T-helper 17 cell (primary cell): ENCODE data around the gene PSMC6. TPM values are rescaled to one million over a fixed set of nuclear protein-coding genes. Genes with fewer than 3 reads are reported as not detected.

ENCODE experiments used
- ATAC-seq: fragments of 150-1000 bp; cut with Tn5 transposase; 2 replicates; pipeline ENCODE4 v1.10.0; 2021; ENCODE audit warnings: mild to moderate bottlenecking, moderate library complexity
- DNase-seq, 3 donors: peaks; one replicate each; pipeline versions ENCODE4 v3.0.0 to v3.0.0-alpha.2; 2020 to 2021
- H3K9me3 ChIP-seq: one replicate; pipeline ENCODE4 v1.7.0; 2013; ENCODE audit warnings: low read length, mild to moderate bottlenecking; ENCODE audit not compliant: control insufficient read depth, poor library complexity, severe bottlenecking
- H3K27ac Mint-ChIP-seq: one replicate; pipeline ENCODE4 v1.8.0; 2022; ENCODE audit warnings: mild to moderate bottlenecking, moderate library complexity, mixed read lengths
- H3K27me3 Mint-ChIP-seq: one replicate; pipeline ENCODE4 v1.8.0; 2022; ENCODE audit warnings: mixed read lengths
- H3K36me3 Mint-ChIP-seq: one replicate; pipeline ENCODE4 v1.8.0; 2022; ENCODE audit warnings: low read depth, mixed read lengths
- H3K4me1 Mint-ChIP-seq: one replicate; pipeline ENCODE4 v1.8.0; 2022; ENCODE audit warnings: mild to moderate bottlenecking, mixed read lengths
- H3K4me3 Mint-ChIP-seq: one replicate; pipeline ENCODE4 v1.8.0; 2022; ENCODE audit warnings: mild to moderate bottlenecking, moderate library complexity, mixed read lengths
- total RNA-seq, 4 donors: library from RNA in 2 of 4; stranded (reverse) in 2 of 4; gene quantifications; one replicate each; pipeline ENCODE4 v1.2.3 and lab custom pipeline; 2022 to 2026

PSMC6 gene
- total RNA-seq (100 to 1,000 TPM; 110 to 117 TPM), total RNA-seq (lab: John Stamatoyannopoulos, UW) (109 to 137 reads per million in 2 donors)

GRCh38 chr14:52706724-52707706, at the start of gene PSMC6:
Gene PSMC6 (plus strand): TSS chr14:52707200. CDS start chr14:52707220, 20 bp downstream.
- peaks cover 22% of the 10 kb centered on the region for H3K4me1 Mint-ChIP-seq
- H3K4me3 Mint-ChIP-seq: peak within 1 kb of the TSS; percentile 98
- peak within 1 kb of the TSS; percentile 98 for H3K27ac Mint-ChIP-seq
- peak; percentile 97 for ATAC-seq
- H3K9me3 ChIP-seq: no peaks in the 10 kb centered on the region
- no peaks in the 10 kb centered on the region for H3K27me3 Mint-ChIP-seq
- no peaks in the 10 kb centered on the region for H3K36me3 Mint-ChIP-seq
- DNase-seq: peak; percentile 89 to 95 (median 93)

DNA sequence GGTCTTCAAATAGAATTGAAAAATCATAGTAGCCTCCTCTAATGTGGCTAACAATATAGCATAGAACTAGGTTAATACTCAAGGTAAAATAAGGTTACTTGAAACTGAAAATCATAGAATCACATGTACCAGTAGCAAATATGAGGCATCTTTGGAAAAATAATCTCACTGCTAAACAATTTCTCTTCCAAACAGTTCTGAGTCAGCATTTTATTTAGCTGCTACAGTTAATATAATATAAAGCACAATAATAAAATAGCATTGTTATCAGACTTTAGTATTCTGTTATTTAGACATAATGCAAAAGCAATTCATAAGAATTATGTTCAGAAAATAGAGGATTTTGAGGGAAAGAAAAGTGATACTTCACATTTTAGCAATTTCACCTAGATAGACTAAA, 46.7 kb upstream of the PSMC6 start:
- Mint-ChIP-seq H3K27me3 (no peaks in the 10 kb centered on the region), H3K27ac (peak overlapping the region; percentile 2), H3K4me1 (peaks cover 5% of the 10 kb centered on the region), H3K4me3 (no peak overlapping the region), H3K36me3 (no peaks in the 10 kb centered on the region)
- DNase-seq (no peak), ATAC-seq (no peak)
- H3K9me3 ChIP-seq: no peaks in the 10 kb centered on the region

DNA sequence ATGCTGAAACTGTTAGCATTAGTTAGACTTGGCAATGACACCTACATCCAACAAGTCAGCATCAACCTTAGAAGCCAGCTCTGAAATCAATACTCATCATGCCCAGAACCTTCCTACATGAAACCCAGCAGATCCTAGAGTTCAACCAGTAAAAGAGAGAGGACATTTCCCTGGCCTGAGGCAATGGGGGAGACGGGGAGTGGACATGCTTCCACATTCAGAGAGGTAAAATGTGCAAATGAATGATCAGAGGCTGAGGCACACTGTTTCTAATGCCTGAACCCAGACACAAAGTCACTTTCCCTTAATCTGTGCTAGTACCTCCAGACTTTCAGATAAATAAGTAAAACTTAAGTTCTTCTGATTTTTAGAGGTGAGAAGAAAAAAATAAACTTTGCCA, 46.2 kb upstream of the PSMC6 start:
- H3K4me1 Mint-ChIP-seq: peaks cover 5% of the 10 kb centered on the region
- H3K9me3 ChIP-seq: no peaks in the 10 kb centered on the region
- peak overlapping the region; percentile 2 for H3K27ac Mint-ChIP-seq
- ATAC-seq (no peak), DNase-seq (no peak)
- no peak overlapping the region for H3K4me3 Mint-ChIP-seq
- peaks cover 3% of the 10 kb centered on the region for H3K36me3 Mint-ChIP-seq
- H3K27me3 Mint-ChIP-seq: no peaks in the 10 kb centered on the region

DNA sequence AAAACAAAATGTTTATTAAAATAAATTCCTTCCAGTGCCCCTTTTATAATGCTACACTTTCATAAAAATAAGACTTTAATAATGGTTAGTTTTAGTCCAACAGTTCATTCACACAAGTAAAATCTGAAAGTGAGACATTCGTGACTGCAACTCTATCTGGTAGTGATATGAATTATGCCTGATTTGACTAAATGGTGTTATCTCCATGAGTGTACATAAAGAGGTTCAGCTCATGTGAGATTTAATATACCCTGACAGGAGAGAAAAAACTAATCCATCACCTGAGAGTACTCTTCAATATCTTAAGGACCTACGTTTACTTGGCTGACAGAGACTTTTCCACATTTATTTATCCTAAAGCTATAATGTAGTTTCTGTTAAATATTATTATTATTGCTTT, 45.7 kb upstream of the PSMC6 start:
- DNase-seq: no peak
- no peak for ATAC-seq
- H3K4me3 Mint-ChIP-seq: no peak overlapping the region
- H3K4me1 Mint-ChIP-seq: peaks cover 5% of the 10 kb centered on the region
- no peak overlapping the region for H3K27ac Mint-ChIP-seq
- peaks cover 3% of the 10 kb centered on the region for H3K36me3 Mint-ChIP-seq
- H3K9me3 ChIP-seq: no peaks in the 10 kb centered on the region
- no peaks in the 10 kb centered on the region for H3K27me3 Mint-ChIP-seq

DNA sequence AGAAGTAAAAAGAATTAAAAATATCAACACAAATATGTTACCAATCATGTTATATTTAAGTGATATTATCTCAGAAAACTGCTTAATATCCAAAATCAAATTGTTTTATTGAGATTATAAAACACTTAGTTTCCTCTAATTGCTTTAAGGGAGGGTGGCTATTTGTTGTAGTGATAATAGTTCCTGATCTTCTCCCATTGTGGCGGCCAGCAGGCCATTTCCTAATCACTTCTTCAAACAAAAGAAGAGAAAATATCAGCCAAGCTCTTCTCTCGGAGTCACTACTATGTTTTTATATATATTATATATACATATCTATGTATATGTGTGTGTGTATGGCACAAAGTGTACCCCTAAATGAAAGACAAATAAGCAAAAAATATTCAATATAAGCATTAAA, 43.1 kb upstream of the PSMC6 start:
- Mint-ChIP-seq H3K4me1 (peaks cover 5% of the 10 kb centered on the region), H3K27ac (no peak overlapping the region), H3K36me3 (peaks cover 3% of the 10 kb centered on the region), H3K27me3 (no peaks in the 10 kb centered on the region), H3K4me3 (no peak overlapping the region)
- ATAC-seq: no peak
- H3K9me3 ChIP-seq: no peaks in the 10 kb centered on the region
- no peak for DNase-seq

DNA sequence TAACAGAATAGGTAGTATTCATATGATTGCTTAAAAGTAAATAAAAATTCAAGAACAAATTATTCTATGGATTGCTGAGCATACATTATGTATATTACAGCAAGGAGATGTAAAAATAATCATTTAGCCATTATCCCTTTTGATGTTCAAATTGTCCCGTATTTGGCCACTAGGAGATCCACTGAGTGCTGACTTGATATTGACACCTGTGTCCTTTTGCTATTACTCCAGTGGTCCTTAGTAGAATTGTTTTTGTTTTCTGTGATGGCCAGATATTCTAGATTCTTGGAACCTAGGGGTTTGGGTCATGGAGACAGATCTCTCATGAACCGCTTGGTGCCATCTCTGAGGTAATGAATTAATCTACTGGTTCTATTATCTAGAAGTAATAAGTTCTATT, 28.4 kb upstream of the PSMC6 start:
- no peaks in the 10 kb centered on the region for H3K27me3 Mint-ChIP-seq
- ATAC-seq: peak; percentile 66
- H3K4me3 Mint-ChIP-seq: no peak overlapping the region

GRCh38 chr14:52683985-52684520, 22.9 kb upstream of the PSMC6 start:
- H3K4me3 Mint-ChIP-seq: peak overlapping the region; percentile 12
- H3K27me3 Mint-ChIP-seq: no peaks in the 10 kb centered on the region
- H3K4me1 Mint-ChIP-seq: peaks cover 36% of the 10 kb centered on the region
- ATAC-seq: no peak
- no peak for DNase-seq
- peaks cover 4% of the 10 kb centered on the region for H3K36me3 Mint-ChIP-seq
- peak overlapping the region; percentile 57 for H3K27ac Mint-ChIP-seq
- no peaks in the 10 kb centered on the region for H3K9me3 ChIP-seq

More for the DNA sequence above, 28.4 kb upstream of the PSMC6 start:
- H3K27ac Mint-ChIP-seq: peak overlapping the region; percentile 65
- no peaks in the 10 kb centered on the region for H3K9me3 ChIP-seq
- DNase-seq: no peak
- H3K36me3 Mint-ChIP-seq: peaks cover 5% of the 10 kb centered on the region
- peaks cover 8% of the 10 kb centered on the region for H3K4me1 Mint-ChIP-seq

DNA sequence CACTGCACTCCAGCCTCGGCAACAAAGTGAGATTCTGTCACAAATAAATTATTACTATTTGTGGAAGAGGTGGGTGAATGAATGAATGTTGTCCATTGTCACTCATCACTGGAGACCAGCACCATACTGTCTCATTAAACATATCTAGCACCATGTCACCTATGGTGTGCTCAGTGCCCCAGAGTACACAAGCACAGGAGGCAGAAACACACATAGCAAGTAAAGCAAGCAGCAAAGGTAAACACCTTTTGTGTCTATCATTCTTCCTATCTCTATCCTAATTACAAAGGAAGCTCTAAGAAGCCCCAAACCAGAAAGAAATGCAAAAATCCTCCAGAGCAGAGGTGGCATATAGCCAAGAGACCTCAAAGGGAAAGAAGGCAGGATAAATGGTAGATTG, 20.8 kb upstream of the PSMC6 start:
- H3K9me3 ChIP-seq: no peaks in the 10 kb centered on the region
- H3K36me3 Mint-ChIP-seq: no peaks in the 10 kb centered on the region
- peaks cover 43% of the 10 kb centered on the region for H3K4me1 Mint-ChIP-seq
- H3K27me3 Mint-ChIP-seq: no peaks in the 10 kb centered on the region
- H3K4me3 Mint-ChIP-seq: no peak overlapping the region
- peak overlapping the region; percentile 93 for H3K27ac Mint-ChIP-seq
- ATAC-seq (no peak), DNase-seq (no peak)

- H3K27ac Mint-ChIP-seq: peak overlapping the region; percentile 16
- ATAC-seq (no peak), DNase-seq (no peak)
- H3K27me3 Mint-ChIP-seq: no peaks in the 10 kb centered on the region
- H3K4me1 Mint-ChIP-seq: peaks cover 61% of the 10 kb centered on the region
- peaks cover 2% of the 10 kb centered on the region for H3K36me3 Mint-ChIP-seq
- no peaks in the 10 kb centered on the region for H3K9me3 ChIP-seq
- H3K4me3 Mint-ChIP-seq: no peak overlapping the region
These were observed 15.8 kb upstream of the PSMC6 start for GRCh38 chr14:52690983-52691760.

DNA sequence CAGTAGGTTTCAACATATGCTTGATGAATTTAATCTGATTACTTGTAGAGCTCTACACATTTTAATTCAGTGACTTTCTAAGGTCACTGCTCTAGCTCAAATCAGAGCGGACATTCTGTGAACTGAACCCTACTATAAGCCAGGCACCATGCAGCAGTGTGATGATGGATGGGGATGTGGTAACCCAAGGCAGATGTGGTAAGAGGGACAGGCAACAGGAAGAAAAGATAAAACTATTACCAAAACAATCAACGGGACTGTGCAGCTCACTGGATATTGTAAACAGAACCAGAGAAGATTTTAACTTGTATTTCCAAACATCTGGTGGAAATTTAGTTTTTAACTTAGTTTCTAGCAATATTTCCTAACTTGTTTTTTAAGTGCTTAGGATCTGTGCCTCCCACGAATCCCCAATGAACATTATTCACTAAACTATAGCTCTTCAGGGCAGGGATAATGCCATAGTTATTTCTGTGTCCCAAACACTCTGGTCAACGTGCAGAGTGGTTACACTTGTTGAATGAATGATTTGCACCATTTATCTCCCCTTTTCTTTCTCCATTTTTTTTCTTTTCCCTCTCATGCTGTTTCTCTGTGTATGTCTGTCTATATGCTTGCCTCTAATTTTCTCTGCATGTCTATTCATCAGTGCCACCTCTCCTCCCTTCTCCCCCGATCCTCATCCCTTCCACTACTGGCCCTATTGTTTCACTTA, 14.6 kb upstream of the PSMC6 start:
- peaks cover 2% of the 10 kb centered on the region for H3K36me3 Mint-ChIP-seq
- H3K27me3 Mint-ChIP-seq: no peaks in the 10 kb centered on the region
- H3K27ac Mint-ChIP-seq: peak overlapping the region; percentile 95
- no peaks in the 10 kb centered on the region for H3K9me3 ChIP-seq
- peaks cover 52% of the 10 kb centered on the region for H3K4me1 Mint-ChIP-seq
- peak overlapping the region; percentile 80 for H3K4me3 Mint-ChIP-seq
- ATAC-seq (peak; percentile 45), DNase-seq (no peak)

DNA sequence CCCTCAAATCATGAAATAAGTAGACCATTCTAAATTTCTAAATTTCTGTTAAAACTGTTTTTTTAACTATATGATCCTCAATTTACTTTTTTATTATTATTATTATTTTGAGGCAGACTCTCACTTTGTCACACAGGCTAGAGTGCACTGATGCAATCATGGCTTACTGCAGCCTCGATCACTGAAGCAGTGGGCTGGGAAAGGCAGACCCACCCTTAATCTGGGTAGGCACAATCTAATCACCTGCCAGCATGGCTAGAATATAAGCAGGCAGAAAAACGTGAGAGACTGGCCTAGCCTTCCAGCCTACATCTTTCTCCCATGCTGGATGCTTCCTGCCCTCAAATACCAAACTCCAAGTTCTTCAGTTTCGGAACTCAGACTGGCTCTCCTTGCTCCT, 14.0 kb upstream of the PSMC6 start:
- no peak for DNase-seq
- peak overlapping the region; percentile 95 for H3K27ac Mint-ChIP-seq
- no peaks in the 10 kb centered on the region for H3K9me3 ChIP-seq
- ATAC-seq: no peak
- peak overlapping the region; percentile 80 for H3K4me3 Mint-ChIP-seq
- peaks cover 2% of the 10 kb centered on the region for H3K36me3 Mint-ChIP-seq
- peaks cover 48% of the 10 kb centered on the region for H3K4me1 Mint-ChIP-seq
- H3K27me3 Mint-ChIP-seq: no peaks in the 10 kb centered on the region

GRCh38 chr14:52693532-52693931, 13.5 kb upstream of the PSMC6 start:
- H3K27ac Mint-ChIP-seq: peak overlapping the region; percentile 95
- H3K36me3 Mint-ChIP-seq: peaks cover 2% of the 10 kb centered on the region
- no peaks in the 10 kb centered on the region for H3K27me3 Mint-ChIP-seq
- no peak for DNase-seq
- H3K9me3 ChIP-seq: no peaks in the 10 kb centered on the region
- peaks cover 43% of the 10 kb centered on the region for H3K4me1 Mint-ChIP-seq
- ATAC-seq: no peak
- peak overlapping the region; percentile 69 for H3K4me3 Mint-ChIP-seq
